ENCODE data around the gene CRELD2. TPM values are rescaled to one million over a fixed set of nuclear protein-coding genes. Genes with fewer than 3 reads are reported as not detected.

The CRELD2 gene
- total and polyA plus RNA-seq, 2 experiments from 2014 or later, result 35.7 to 47.7 TPM

- H3K4me1 ChIP-seq (ENCODE audit: insufficient read depth), result no peaks in the 10 kb centered on the region
- no peak overlapping the region for H2AFZ ChIP-seq
- H3K27ac ChIP-seq (ENCODE audit: low read depth), result no peak overlapping the region
- Mint-ChIP-seq H3K9me3 (peaks cover 11% of the 10 kb centered on the region), H3K4me3 (no peak overlapping the region), H3K27me3 (ENCODE audit: insufficient read depth, low read depth, poor library complexity) (peaks cover 14% of the 10 kb centered on the region), H3K27ac (no peak overlapping the region), H3K4me1 (no peaks in the 10 kb centered on the region), H3K36me3 (ENCODE audit: low read depth) (peaks cover 40% of the 10 kb centered on the region)
- H4K20me1 ChIP-seq (replicated peaks; ENCODE audit: insufficient read depth), result no peaks in the 10 kb centered on the region
- no peak overlapping the region for H3K4me3 ChIP-seq
- no peaks in the 10 kb centered on the region for H3K9me2 ChIP-seq (ENCODE audit: insufficient read depth)
- no peaks in the 10 kb centered on the region for H3K27me3 ChIP-seq (ENCODE audit: insufficient read depth)
- no peaks in the 10 kb centered on the region for H3K36me3 ChIP-seq (ENCODE audit: insufficient read depth)
- peaks cover 18% of the 10 kb centered on the region for H3F3A ChIP-seq (replicated peaks; ENCODE audit: low read depth)
- H3K4me2 ChIP-seq, result no peak overlapping the region
- TF ChIP-seq ZNF331 (CRISPR knock-in tag; IDR thresholded peaks at IDR 0.05; ENCODE audit: low read depth), result no peak
- no peak for TF ChIP-seq EZH2 (IDR thresholded peaks at IDR 0.05; ENCODE audit: low read depth, unreplicated experiment)
- TF ChIP-seq STAT1 (IDR thresholded peaks at IDR 0.05; ENCODE audit: unreplicated experiment), result no peak
- no peak for TF ChIP-seq ETS1 (IDR thresholded peaks at IDR 0.05)
- TF ChIP-seq ZNF114 (CRISPR knock-in tag; IDR thresholded peaks at IDR 0.05), result no peak
- TF ChIP-seq REST (IDR thresholded peaks at IDR 0.05; ENCODE audit: unreplicated experiment), result no peak
- no peak for TF ChIP-seq CTCF (conservative IDR thresholded peaks at IDR 0.05; ENCODE audit: low read depth in 2 of 2)
- no peak for TF ChIP-seq EZH2phosphoT487 (IDR thresholded peaks at IDR 0.05; ENCODE audit: unreplicated experiment)
- TF ChIP-seq CREB1 (CRISPR knock-in tag; IDR thresholded peaks at IDR 0.05; ENCODE audit: low read depth), result no peak
- no peak for TF ChIP-seq NANOG (IDR thresholded peaks at IDR 0.05; ENCODE audit: borderline replicate concordance)
- TF ChIP-seq ZNF462 (CRISPR knock-in tag; IDR thresholded peaks at IDR 0.05), result no peak
- no peak for TF ChIP-seq POLR2AphosphoS5 (IDR thresholded peaks at IDR 0.05; ENCODE audit: low read depth)
- no peak for TF ChIP-seq JUNB (IDR thresholded peaks at IDR 0.05; ENCODE audit: unreplicated experiment)
- H3K79me2 ChIP-seq (replicated peaks; ENCODE audit: insufficient read depth), result no peaks in the 10 kb centered on the region
- DNase-seq (ENCODE audit: low spot score) (no peak), ATAC-seq (no peak)
These were observed 12.2 kb upstream of the CRELD2 start for GRCh38 chr22:49906071-49906798.

Measured in GM23338 (cell line).